SHP77 (cell line): ENCODE data around the gene AGAP2.

Experiments
- DNase-seq, 2 experiments: peaks; one replicate each; lab custom pipeline; 2025; lab: John Stamatoyannopoulos, UW

Gene AGAP2

DNA sequence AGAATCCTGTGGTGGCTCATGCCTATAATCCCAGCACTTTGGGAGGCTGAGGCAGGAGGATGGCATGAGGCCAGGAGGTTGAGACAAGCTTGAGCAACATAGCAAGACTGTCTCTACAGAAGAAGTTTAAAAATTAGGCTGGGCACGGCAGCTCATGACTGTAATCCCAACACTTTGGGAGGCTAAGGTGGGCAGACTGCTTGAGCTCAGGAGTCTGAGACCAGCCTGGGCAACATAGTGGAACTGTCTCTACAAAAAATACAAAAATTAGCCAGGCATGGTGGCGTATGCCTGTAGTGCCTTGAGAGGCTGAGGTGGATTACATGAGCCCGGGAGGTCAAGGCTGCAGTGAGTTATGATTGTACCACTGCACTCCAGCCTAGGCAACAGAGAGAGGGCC is 29.3 kb upstream of the AGAP2 start:
- no peak for DNase-seq

DNA sequence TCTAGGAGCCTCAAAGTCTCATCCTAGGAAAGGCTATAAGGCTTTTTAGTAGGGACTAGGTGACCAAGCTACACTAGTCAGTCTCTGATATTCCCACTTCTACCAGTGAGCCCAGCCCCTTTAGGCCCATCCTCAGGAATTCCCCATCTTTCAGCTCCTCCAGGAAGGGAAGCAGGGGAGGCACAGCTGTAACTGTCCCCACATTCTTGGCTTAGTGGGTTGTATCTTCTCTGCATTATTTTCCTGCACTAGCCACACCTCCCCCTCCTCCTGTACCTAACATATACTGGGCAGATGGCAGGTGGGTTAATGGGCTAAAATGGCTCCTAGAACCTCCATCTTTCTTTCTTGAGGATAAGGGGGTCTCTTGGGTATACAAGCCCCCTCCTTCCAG is 28.8 kb upstream of the AGAP2 start:
- no peak for DNase-seq

DNA sequence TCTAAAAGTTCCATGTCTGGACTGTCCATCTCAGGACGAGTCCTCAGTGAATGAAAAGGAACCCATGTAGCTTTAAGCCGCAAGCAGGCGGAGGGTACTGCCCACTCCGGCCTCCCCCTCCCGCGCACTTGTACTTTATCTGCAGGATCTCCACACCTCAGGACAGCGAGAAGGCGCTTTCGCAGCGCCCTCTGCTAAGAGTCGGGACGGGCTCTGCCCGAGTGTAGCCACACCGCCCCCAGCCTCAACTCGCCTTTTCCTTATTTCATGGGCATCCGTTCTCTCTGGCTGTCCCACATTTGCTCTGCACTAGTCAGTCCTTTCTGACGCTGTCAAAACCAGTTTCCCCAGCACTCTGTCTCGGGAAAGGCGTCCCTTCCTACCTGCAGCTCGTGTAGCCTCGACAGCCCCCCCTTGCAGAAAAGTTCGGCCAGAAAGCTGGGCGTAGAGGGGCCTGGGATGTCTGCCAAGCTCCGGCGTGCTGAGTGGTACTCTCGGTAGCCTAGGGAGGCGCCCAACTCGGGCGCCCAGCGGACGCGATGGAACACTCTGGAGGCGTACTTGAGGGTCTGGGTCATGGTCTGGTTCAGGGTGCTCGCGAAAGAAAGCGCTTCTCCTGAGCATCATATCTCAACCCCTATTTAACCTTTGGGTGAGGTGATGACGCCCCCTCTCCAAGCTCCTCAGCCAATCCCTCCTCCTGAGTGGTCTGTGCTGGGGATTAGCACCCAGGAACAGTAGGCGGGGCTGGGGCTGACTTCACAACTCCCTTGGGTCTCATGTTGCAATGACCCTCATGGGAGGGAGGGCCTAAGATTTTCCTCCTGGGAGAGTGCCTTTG is 28.1 kb upstream of the AGAP2 start, which contains the start of gene CYP27B1:
TSS of gene CYP27B1 (minus strand) at position 615 of the 841 bp plus-strand sequence. CDS start at position 578, 37 bp downstream.
- peak in 1 of 2 experiments; percentile 14 for DNase-seq

DNA sequence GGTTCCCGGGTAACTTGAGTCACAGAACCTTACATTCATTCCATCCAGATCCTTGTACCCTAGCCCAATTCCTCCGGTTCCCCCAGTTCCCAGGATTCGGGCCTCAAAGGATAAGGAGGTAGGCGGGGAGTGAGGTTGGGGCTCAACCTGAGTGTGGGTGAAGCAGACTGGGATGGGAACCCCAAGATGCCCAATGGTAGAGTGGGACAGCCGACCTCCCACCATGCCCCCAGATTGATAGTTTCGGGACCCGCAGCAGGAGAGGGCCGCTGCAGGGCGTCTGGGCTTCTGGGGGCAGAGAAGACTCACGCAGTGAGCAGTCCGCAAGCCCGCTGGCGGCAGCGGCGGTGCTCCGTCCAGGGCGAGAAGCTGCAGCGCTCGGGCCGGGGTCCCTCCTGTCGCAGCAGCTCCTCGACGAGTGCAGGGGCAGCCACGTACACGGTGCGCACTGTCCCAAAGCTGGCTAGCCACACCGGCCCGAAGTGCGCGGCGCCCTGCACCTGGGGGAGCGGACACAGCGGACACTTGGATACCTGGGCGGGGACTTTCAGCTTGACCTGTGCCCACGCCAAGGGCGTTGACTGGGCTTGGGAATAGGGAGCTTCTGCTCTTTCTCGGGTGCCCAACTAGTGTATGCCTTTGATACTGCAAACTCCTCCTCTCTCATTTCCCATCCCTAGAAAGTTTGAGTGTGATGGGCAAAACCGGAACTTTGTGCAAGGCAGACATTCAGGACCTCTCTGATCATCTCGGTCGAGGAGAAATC is 27.3 kb upstream of the AGAP2 start:
- no peak for DNase-seq

DNA sequence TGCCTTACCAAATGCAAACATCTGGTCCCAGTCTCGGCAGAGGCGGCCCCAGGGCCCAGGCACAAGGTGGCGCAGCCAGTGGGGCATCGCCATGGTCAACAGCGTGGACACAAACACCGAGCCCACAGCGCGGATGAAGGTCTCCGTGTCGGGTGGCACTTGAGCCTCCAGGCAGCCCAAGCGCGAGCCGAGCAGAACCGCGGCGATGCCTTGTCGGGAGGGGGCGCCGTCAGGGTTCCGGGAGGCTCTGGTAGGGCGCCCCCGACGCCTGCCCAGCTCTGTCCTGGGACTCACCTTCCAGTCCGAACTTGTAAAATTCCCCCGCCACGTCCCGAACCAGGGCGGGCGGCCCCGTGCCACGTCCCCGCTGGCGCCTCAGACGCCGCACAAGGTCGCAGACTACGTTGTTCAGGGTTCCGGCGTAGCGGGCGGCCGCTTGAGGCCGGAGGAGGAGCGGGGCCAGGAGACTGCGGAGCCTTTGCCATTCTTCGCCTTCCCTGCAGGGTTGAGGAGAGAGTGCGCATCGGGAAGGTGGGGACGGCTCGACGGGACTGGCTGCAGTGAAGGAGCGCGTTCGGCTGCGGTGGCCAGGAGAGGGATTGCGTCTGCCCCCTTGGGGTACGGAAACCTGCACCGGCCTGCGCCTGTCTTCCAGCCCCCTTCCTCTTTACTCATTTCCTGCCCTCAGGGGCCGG is 26.6 kb upstream of the AGAP2 start:
- no peak for DNase-seq

DNA sequence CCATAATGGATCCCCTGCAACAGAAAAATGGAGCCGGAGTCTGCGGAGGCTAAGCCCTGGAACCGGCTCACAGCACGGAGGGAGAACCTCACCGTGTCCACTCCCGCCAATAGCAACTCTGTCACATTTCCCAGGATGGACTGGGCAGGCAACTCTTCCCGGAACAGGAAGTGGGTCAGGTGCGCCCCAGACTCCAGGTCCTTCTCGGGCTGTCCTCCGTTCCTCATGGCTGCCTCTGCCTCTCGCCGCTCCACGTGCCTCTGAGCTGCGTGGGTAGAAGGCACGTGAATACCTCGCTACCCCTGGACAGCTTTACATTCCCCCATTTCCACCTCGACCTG is 26.1 kb upstream of the AGAP2 start:
- no peak for DNase-seq

DNA sequence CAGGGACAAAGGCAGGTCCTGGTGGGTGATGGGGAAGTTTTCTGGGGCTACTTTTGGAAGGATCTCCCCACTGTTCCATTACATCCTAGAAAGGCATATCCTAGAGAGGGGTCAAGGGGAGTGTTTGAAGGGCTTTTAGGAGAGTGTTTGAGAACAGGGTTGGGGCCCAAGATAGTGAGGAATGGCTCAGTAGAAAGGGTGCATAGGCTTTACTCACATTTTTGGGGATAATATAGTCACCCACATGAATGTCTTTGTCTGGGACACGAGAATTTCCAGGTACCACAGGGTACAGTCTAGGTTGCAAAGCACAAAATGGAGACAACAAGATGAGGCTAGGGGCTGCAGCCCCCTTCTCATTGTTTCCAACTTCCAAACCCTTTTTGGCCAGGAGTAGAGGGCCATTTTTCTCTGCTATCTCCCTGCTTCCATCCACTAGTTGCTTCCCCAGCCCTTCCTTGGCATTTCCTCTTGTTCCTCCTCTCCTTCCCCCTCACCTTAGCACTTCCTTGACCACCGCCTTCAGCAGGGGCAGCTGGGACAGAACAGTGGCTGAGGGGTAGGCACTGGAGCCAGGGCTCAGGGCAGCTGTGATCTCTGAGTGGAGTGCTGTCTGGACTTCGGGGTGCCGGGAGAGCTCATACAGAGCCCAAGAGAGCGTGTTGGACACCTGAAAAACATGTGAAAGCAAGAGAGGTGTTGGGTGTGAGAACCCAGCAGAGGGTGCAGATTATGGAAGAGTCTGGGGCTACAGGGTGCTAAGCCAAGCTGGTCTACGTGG is 25.5 kb upstream of the AGAP2 start:
- DNase-seq, result no peak

DNA sequence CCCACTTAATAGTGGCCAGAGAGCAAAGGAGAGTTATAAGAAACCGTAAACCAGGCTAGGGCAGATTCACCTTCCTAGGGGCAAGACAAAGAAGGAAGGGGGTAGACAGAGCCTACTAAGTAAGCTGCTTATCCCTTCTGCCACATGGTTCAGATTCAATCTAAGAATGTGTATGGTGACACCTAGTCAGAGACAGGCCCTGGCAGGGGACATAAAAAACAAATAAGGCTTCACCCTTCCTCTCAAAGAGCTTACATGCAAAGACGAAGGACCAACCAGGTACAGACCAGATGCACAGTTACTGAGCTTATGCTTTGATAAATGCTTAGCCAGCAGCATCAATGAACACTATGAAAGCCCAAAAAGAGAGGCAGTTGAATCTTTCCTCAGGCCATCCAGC is 23.9 kb upstream of the AGAP2 start:
- no peak for DNase-seq

DNA sequence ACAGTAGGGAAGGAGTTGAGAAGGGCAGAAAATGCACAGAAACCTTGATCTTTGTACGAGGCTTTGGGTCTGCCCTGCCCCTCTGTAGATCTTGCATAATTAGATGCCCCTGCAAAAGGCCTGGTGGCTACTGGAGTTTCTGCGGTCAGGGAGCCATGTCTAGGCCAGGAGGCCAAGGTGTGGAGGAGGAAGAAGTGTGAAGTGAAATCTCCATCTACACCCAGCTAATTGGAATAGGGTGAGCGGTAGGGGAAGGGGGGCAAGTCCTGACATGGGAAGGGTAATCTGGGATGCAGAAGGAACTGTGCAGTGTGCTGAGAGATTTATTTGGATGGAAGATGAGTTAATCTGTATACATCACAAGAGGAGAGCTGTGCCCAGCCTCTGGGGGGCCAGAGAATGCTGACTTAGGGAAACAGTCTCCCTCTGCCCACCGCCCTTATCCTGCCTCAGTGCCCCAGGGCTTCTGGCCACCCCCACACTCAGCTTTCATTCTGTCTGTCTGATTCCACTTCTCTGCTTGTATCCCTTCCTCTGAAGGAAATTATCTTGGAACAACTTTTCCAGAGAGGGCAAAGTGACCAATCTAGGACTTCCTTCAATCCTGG is 23.0 kb upstream of the AGAP2 start:
- no peak for DNase-seq

DNA sequence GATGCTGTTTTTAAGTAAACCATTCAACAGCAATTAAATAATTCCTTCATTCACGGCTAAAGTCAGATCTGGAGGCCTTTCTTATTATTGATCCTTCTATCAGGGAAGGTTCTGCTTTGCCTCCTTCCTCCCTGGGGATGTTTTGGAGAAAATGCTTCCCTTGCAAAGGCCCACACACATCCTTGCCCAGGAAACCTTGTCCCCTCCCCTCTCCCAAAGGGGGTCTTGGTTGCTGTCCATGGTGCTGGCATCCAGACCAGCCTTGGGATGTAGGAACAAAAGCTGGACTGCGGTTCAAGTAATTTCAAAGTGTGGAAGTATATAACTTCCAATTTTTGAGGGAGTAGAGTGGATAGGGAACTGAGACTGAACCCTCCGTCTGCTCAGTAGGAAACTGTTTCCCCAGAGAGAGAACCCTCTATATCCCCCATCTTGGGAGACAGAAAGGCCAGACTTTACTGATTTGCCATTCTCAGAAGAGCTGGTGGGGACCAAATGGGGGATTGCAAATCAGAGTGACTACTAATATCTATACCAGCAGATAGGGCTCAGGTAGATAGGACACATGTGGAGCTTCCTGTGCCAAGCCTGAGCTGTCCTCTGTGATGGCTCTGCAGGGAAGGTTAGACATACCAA is 21.9 kb upstream of the AGAP2 start:
- DNase-seq, result no peak

DNA sequence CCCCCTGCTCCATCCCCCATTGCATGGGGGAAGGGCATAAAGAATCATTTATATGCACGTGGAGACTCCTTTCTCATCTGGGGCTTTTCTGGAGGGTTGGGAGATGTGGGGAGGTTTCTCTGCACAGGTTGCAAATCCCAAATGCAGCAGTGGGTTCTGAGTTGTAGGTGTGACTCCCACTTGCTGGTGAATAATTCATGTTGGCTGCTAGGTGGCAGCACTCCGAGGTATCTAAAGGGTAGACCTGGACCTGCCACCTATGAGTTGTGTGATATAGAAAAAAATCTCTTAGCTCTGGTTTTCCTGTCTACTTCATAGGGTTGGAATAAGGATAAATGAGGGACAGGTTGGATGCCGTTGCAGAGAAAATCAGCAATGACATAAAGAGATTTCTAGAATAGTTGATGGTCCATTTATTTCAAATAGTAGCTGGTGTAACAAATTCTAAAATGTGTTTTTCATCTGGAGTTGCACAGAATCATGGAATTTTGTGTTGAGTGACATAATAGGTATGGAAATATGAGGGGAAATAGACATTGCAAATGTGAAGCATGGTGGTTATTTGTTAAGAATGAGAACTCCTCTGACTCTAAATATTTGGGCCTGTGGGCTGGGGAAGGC is 20.9 kb upstream of the AGAP2 start:
- peak in 1 of 2 experiments; percentile 63 for DNase-seq

DNA sequence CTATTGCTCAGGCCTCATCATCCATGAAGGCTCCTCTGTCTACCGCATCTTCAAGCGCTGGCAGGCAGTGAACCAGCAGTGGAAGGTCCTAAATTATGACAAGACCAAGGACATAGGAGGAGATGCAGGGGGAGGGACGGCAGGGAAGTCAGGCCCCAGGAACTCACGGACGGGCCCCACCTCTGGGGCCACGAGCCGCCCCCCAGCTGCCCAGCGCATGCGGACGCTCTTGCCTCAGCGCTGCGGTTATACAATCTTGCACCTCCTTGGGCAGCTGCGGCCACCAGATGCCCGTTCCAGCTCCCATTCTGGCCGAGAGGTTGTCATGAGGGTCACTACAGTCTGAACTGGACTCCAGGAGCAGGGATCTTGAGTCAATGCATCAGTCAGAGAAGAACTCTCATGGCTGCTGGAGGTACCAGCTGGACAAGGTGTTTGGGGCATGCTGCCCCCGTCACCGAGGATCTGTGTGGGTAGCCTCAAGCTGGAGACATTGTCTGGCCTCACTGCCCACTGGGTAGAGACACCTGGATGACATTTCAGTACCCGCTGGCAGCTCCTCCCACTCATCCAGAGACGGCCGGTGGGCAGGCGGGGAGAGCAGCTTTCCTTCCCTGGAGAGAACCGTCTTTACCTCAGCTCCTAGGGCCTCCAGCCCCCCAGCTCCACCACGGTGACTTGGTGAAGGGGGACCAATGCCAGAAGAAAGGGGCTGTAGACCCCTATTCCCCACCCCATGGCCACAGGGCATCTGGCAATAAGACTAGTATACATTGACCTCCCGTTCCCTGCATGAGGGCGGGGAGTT is 20.2 kb upstream of the AGAP2 start:
- DNase-seq, result no peak

DNA sequence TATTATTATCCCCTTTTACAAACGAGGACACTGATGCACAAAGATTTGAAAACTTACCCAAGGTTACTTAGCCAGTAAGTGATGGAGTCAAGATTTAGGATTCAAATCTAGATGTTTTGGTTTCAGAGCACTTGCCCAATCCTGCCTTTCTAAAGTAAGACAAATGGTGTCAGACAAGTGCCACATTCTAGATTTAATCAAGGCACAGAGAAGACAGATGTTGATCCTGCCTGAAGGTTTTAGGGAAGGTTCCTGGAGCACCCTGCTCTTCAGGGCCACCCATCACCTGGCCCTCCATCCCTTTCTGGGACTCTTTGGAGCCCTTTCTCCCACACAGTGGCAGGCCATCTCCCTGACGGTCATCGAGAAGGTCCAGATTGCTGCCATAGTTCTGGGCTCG is 19.2 kb upstream of the AGAP2 start:
- no peak for DNase-seq

DNA sequence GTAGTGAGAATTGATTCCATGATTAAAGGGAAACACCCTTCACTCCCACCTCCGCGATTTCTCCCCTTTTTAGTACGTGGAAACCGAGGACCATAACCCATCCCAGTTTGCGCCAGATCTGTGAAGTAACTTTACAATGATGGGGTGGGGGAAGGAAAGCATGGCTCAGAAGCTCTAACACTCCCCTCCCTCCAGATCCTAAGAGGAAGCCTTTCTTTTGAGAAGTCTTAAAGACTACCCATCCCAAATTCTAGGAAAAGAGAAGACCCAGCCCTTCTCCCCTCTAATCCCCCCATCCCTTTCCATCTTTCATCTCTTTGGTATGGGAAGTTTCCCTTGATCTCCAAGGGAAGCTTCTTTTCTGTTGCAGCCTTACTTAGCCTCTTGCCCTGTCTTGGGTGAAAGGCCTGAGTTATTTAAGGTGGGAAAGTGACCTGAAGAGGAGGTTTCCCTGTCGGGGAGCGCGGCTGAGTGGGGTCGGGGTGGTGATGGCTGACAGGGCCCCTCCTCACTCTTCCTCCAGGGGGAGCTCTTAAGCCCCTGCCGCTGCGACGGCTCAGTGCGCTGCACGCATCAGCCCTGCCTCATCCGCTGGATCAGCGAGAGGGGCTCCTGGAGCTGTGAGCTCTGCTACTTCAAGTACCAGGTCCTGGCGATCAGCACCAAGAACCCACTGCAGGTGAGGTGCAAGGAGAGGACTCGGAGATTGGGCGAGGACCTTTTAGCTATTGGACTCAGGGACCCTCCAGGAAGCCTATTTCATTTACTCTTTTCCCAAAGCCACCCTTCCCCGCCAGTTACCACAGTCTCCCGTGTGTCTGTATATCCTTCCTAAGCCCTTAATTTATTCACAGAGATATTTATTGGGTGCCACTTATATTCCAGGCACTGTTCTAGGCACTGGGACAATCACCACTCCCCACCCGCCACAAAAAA is 18.1 kb upstream of the AGAP2 start:
- peak; percentile 24 to 27 for DNase-seq

DNA sequence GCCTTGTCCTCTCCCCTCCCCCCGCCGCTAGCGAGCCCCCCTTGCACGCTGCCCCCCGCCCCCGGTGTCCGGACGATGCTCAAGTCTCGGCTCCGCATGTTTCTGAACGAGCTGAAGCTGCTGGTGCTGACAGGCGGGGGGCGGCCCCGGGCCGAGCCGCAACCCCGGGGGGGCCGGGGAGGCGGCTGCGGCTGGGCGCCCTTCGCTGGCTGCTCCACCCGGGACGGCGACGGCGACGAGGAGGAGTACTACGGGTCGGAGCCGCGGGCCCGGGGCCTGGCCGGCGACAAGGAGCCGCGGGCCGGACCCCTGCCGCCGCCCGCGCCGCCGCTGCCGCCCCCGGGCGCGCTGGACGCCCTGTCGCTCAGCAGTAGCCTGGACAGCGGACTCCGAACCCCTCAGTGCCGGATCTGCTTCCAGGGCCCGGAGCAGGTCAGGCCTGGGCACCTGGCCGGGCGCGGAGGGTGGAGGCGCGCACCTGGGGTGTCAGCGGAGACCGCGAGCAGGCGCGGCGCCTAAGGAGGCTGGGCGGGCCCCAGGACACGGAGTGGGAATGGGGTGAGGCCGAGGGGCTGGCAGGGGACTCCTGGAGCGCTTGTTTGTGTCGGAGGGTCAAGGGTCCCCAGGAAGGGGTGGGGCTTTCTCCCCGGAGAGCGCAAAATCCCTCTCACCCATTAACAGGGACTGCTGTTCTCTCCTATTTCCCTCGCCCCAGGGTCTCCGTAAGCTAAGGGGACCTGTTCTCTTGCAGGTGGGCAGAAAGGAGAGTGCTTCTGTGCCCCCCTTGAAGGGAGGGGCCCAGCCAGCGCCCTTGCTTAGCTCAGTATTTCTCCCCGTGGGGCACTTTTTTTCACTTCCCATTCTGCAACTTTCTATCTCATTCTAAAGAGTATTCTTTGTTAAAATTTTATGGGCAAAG is 17.2 kb upstream of the AGAP2 start:
- no peak for DNase-seq

DNA sequence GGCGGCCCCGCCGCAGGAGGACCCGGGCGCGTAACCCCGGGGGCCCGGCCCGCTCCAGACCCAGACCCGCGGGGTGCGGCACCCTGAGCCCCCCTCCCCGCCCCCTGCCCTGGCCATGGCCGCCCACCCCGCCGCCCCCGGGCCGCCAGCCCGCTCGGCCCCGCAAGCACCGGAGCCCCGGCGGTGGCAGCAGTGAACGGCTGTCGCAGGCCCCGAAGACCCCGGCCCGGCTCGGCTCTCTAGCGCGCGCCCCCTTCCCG is 16.6 kb upstream of the AGAP2 start:
- DNase-seq, result no peak

DNA sequence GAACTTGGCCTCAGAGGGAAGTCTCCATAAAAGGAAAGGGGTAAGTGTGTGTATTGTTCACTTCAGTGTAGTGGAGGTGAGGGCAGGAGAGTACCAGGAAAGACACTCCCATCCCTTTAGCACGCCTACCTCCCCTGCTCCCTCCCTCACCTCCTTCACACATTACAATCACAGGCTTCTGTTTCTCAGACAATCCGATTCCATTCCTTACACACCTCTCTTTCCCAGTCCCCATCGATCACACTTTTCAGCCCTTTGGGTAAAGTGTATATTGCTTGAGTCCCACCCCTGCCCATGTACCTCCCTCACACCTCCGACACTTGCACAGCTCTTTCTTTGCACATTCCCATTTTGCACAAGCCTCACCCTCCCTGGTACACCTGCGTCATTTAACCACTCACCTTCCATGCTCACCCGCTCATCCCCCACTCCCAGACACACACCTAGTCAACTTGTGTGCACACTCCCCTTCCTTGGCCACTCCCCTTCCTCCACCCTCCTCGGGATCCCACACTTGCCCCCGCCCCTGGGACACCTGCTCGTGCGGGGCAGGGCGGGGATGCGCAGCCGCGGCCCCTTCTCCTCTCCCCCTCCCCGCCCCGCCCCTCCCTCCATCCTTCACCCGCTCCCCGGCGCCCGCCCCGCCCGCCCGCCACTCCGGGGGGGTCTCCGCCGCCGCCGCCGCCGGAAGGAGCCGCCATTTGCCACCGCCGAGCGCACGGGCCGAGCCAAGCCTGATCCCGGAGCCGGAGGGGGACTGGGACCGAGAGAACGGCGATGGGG is 16.1 kb upstream of the AGAP2 start, which contains the start of gene MARCHF9:
TSS of gene MARCHF9 (plus strand) at position 693 of the 783 bp plus-strand sequence. CDS start 426 bp downstream, outside the sequence.
- DNase-seq, result peak; percentile 55 to 83
